Peyer's patch (tissue), 4 donors: ENCODE results near the gene PAOX. TPM values are rescaled to one million over a fixed set of nuclear protein-coding genes. Genes with fewer than 3 reads are reported as not detected.

ENCODE experiments used
- DNase-seq, 3 donors: peaks; one replicate each; pipeline ENCODE4 v3.0.0-alpha.2; 2017 to 2019
- H3K27ac ChIP-seq, 4 donors: fragments of 200-600 bp; sonication (generic); one replicate each; pipeline ENCODE4 v1.5.1; 2016 to 2019
- H3K27me3 ChIP-seq, 2 donors: fragments of 200-600 bp; sonication (generic); one replicate each; pipeline ENCODE4 v1.5.1; 2019
- H3K36me3 ChIP-seq, 3 donors: fragments of 200-600 bp; sonication (generic); one replicate each; pipeline ENCODE4 v1.5.1; 2016 to 2019
- H3K4me1 ChIP-seq, 4 donors: fragments of 200-600 bp; sonication (generic); one replicate each; pipeline ENCODE4 v1.5.1; 2016 to 2019
- H3K4me3 ChIP-seq, 4 donors: fragments of 200-600 bp; sonication (generic); 1 replicate in 3 of 4; 2 replicates in 1 of 4; pipeline ENCODE4 v1.5.1; 2016 to 2019; ENCODE audit warnings: mild to moderate bottlenecking in 1 of 4
- H3K9me3 ChIP-seq, 4 donors: fragments of 200-600 bp; sonication (generic); one replicate each; pipeline ENCODE4 v1.5.1; 2016 to 2019; ENCODE audit warnings: mild to moderate bottlenecking in 1 of 4
- CTCF ChIP-seq, 6 experiments: fragments of 450-650 bp in 4 of 6; fragments of 200-600 bp in 2 of 6; sonication (generic) in 1 of 6; IDR thresholded peaks; one replicate each; pipeline ENCODE4 v1.5.1; 2017 to 2019; ENCODE audit warnings: antibody characterized with exemption in 6 of 6, mild to moderate bottlenecking in 3 of 6, moderate library complexity in 1 of 6
- POLR2A ChIP-seq, 2 donors: fragments of 450-650 bp; IDR thresholded peaks; one replicate each; pipeline ENCODE4 v1.5.1; 2017; ENCODE audit warnings: antibody characterized with exemption in 2 of 2, mild to moderate bottlenecking in 2 of 2, moderate library complexity in 2 of 2
- total RNA-seq, 4 donors: library from RNA; depleted of rRNA; stranded (reverse); fragments of >200 nt; gene quantifications; one replicate each; pipeline ENCODE4 v1.1.0, GENCODE V29; 2016

The PAOX gene
- total RNA-seq, 4 donors from 2014 or later = 19.8 to 53.7 (median 36.9) TPM

- H3K4me3 ChIP-seq = no peak overlapping the region
- H3K9me3 ChIP-seq = no peaks in the 10 kb centered on the region
- TF ChIP-seq POLR2A (IDR thresholded peaks at IDR 0.05) = no peak
- no peak for TF ChIP-seq CTCF (IDR thresholded peaks at IDR 0.05)
- peaks cover 0 to 15% (median 9%) of the 10 kb centered on the region in 4 donors for H3K4me1 ChIP-seq
- peak in 1 of 3 donors; percentile 42 for DNase-seq
- peaks cover 0 to 22% (median 0%) of the 10 kb centered on the region in 3 donors for H3K36me3 ChIP-seq
- no peaks in the 10 kb centered on the region for H3K27me3 ChIP-seq
- H3K27ac ChIP-seq = peak overlapping the region in 2 of 4 donors; percentile 86 to 92
These were observed 12.2 kb downstream of the PAOX start for GRCh38 chr10:133391249-133391635.

- Histone ChIP-seq H3K4me1 (peaks cover 0 to 15% (median 9%) of the 10 kb centered on the region in 4 donors), H3K36me3 (peaks cover 0 to 29% (median 0%) of the 10 kb centered on the region in 3 donors), H3K4me3 (no peak overlapping the region), H3K27me3 (no peaks in the 10 kb centered on the region), H3K27ac (peak overlapping the region in 2 of 4 donors; percentile 86 to 92), H3K9me3 (no peaks in the 10 kb centered on the region)
- TF ChIP-seq CTCF (IDR thresholded peaks at IDR 0.05) (no peak), POLR2A (IDR thresholded peaks at IDR 0.05) (no peak)
- peak in 1 of 3 donors; percentile 47 for DNase-seq
These were observed 12.9 kb downstream of the PAOX start for GRCh38 chr10:133391761-133392518.

- no peaks in the 10 kb centered on the region for H3K9me3 ChIP-seq
- peak in 1 of 3 donors; percentile 46 for DNase-seq
- TF ChIP-seq POLR2A (IDR thresholded peaks at IDR 0.05) (no peak), CTCF (IDR thresholded peaks at IDR 0.05) (no peak)
- peaks cover 0 to 15% (median 9%) of the 10 kb centered on the region in 4 donors for H3K4me1 ChIP-seq
- peaks cover 0 to 41% (median 0%) of the 10 kb centered on the region in 3 donors for H3K36me3 ChIP-seq
- no peaks in the 10 kb centered on the region for H3K27me3 ChIP-seq
- peak overlapping the region; percentile 85 to 90 (median 88) for H3K27ac ChIP-seq
- peak overlapping the region; percentile 70 to 84 (median 74) for H3K4me3 ChIP-seq
These were observed 14.5 kb downstream of the PAOX start for GRCh38 chr10:133393401-133394063.

- H3K36me3 ChIP-seq = peaks cover 0 to 47% (median 0%) of the 10 kb centered on the region in 3 donors
- TF ChIP-seq POLR2A (IDR thresholded peaks at IDR 0.05) (peak; percentile 71 to 72), CTCF (IDR thresholded peaks at IDR 0.05) (peak in 5 of 6 experiments; percentile 17 to 64 (median 52))
These were observed 15.1 kb downstream of the PAOX start, which contains the start of gene MTG1 for GRCh38 chr10:133394064-133394663. Gene MTG1 (plus strand): TSS chr10:133394157. CDS start chr10:133394221, 64 bp downstream.

GRCh38 chr10:133394801-133395221 lies 15.7 kb downstream of the PAOX start:
- Histone ChIP-seq H3K36me3 (peaks cover 0 to 48% (median 0%) of the 10 kb centered on the region in 3 donors), H3K27me3 (no peaks in the 10 kb centered on the region), H3K4me1 (peaks cover 0 to 15% (median 9%) of the 10 kb centered on the region in 4 donors), H3K9me3 (no peaks in the 10 kb centered on the region), H3K27ac (peak overlapping the region; percentile 85 to 90 (median 88)), H3K4me3 (peak overlapping the region; percentile 70 to 84 (median 74))
- DNase-seq = peak in 2 of 3 donors; percentile 45 to 52
- no peak for TF ChIP-seq POLR2A (IDR thresholded peaks at IDR 0.05)
- TF ChIP-seq CTCF (IDR thresholded peaks at IDR 0.05) = no peak

More at GRCh38 chr10:133394064-133394663, 15.1 kb downstream of the PAOX start, which contains the start of gene MTG1:
- Histone ChIP-seq H3K9me3 (no peaks in the 10 kb centered on the region), H3K4me3 (peak within 1 kb of the TSS; percentile 70 to 84 (median 74)), H3K27ac (peak within 1 kb of the TSS; percentile 85 to 90 (median 88)), H3K4me1 (peaks cover 0 to 15% (median 9%) of the 10 kb centered on the region in 4 donors), H3K27me3 (no peaks in the 10 kb centered on the region)
- DNase-seq = peak; percentile 88 to 97 (median 96)
